B cell (primary cell): ENCODE data around the gene ZRANB3.
"Not testable (repeated sequence)": the region's sequence is repeated elsewhere in the genome, so short reads cannot be mapped to it uniquely, and the experiment has no call there.

Source experiments
- EZH2 ChIP-seq: IDR thresholded peaks from 2 replicates; pipeline ENCODE4 v1.6.1; 2012; ENCODE audit warnings: borderline replicate concordance, low read depth, mild to moderate bottlenecking, moderate library complexity, low read length; ENCODE audit not compliant: insufficient read depth, poor library complexity, severe bottlenecking
- TF ChIP-seq, protein P1 (sequence below): fragments of 200-600 bp; IDR thresholded peaks from one replicate; pipeline ENCODE4 v1.8.0; 2022; ENCODE audit warnings: antibody characterized with exemption, mild to moderate bottlenecking

GRCh38 chr2:135435155-135435554, 95.9 kb downstream of the ZRANB3 start:
- TF ChIP-seq, protein P1, sequence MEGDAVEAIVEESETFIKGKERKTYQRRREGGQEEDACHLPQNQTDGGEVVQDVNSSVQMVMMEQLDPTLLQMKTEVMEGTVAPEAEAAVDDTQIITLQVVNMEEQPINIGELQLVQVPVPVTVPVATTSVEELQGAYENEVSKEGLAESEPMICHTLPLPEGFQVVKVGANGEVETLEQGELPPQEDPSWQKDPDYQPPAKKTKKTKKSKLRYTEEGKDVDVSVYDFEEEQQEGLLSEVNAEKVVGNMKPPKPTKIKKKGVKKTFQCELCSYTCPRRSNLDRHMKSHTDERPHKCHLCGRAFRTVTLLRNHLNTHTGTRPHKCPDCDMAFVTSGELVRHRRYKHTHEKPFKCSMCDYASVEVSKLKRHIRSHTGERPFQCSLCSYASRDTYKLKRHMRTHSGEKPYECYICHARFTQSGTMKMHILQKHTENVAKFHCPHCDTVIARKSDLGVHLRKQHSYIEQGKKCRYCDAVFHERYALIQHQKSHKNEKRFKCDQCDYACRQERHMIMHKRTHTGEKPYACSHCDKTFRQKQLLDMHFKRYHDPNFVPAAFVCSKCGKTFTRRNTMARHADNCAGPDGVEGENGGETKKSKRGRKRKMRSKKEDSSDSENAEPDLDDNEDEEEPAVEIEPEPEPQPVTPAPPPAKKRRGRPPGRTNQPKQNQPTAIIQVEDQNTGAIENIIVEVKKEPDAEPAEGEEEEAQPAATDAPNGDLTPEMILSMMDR = not testable (repeated sequence)
- not testable (repeated sequence) for TF ChIP-seq EZH2
